Uterus (tissue), 2 donors: ENCODE data around the gene GABRE.

Experiments used
- CTCF ChIP-seq, 4 experiments: fragments of 200-600 bp in 2 of 4; fragments of 450-650 bp in 2 of 4; sonication (generic) in 2 of 4; IDR thresholded peaks; one replicate each; pipeline ENCODE4 v1.5.1; 2016 to 2019; ENCODE audit warnings: antibody characterized with exemption in 4 of 4, mild to moderate bottlenecking in 2 of 4, moderate library complexity in 1 of 4
- POLR2A ChIP-seq, 2 donors: fragments of 450-650 bp; IDR thresholded peaks; one replicate each; pipeline ENCODE4 v1.6.1; 2016; ENCODE audit warnings: antibody characterized with exemption in 2 of 2, mild to moderate bottlenecking in 1 of 2, moderate library complexity in 1 of 2

GRCh38 chrX:151997539-151997938 lies 23.1 kb upstream of the GABRE start:
- TF ChIP-seq POLR2A (IDR thresholded peaks at IDR 0.05), result no peak
- no peak for TF ChIP-seq CTCF (IDR thresholded peaks at IDR 0.05)
